Heart left ventricle (tissue), 13 donors: ENCODE results near the gene SLC52A3.

ENCODE experiments used
- POLR2A ChIP-seq, 2 donors: fragments of 450-650 bp; IDR thresholded peaks; one replicate each; pipeline ENCODE4 v1.6.1; 2017; ENCODE audit warnings: antibody characterized with exemption in 2 of 2, mild to moderate bottlenecking in 2 of 2, moderate library complexity in 2 of 2
- TF ChIP-seq, protein P1 (sequence below), 12 donors: fragments of 200-600 bp; sonication (generic) in 4 of 12; IDR thresholded peaks; one replicate each; pipeline versions ENCODE4 v1.5.0 to v1.8.0; 2018 to 2022; ENCODE audit warnings: antibody characterized with exemption in 12 of 12, mild to moderate bottlenecking in 5 of 12
- donor health status: ischemic (EF 13 %, LVEDD 7.1; RV severe dilation, severe dysfunction).
- donor health status: DM: no; HTN: yes; CAD: no.
- donor health status: DM: no; HTN: no; CAD: no.
- donor health status: ischemic (EF 25% LVEDD 6.9; RV normal size, moderate dysfunction).
- donor health status: ischemic (EF 25% LVEDD 5.7; RV mildly dilated, moderate dysfunction).
- donor health status: ischemic (EF 35%, LVEDD 5.7; RV mildly dilated, moderate dysfunction).
- donor health status: nonischemic (EF 11% LVEDD 7.7; RV severe dilation, severe dysfunction).
- donor health status: DM: yes; HTN: yes; CAD: no.
- donor health status: PGD.
- donor health status: ischemic (EF 29% LVEDD 5.4; RV normal size, mild dysfunction).
- donor health status: nonischemic (EF 23%, LVEDD 6.1; RV moderate dilation, normal function).

DNA sequence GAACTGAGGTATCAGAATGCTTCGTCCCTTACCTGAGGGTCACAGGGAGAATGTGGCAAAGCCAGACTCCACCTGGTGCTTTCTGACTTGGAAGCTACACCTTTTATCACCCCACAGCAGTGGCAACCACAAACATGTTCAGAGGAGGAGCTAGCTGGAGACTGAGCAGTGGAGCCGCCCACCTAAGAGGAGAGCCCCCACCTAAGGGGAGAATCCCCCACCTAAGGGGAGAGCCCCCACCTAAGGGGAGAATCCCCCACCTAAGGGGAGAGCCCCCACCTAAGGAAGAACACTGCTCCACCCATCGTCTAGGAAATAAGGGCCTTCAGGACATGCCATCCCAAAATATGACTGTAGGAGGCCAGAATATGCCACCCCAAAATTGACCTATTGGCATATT lies 4.0 kb downstream of the SLC52A3 start:
- TF ChIP-seq, protein P1, sequence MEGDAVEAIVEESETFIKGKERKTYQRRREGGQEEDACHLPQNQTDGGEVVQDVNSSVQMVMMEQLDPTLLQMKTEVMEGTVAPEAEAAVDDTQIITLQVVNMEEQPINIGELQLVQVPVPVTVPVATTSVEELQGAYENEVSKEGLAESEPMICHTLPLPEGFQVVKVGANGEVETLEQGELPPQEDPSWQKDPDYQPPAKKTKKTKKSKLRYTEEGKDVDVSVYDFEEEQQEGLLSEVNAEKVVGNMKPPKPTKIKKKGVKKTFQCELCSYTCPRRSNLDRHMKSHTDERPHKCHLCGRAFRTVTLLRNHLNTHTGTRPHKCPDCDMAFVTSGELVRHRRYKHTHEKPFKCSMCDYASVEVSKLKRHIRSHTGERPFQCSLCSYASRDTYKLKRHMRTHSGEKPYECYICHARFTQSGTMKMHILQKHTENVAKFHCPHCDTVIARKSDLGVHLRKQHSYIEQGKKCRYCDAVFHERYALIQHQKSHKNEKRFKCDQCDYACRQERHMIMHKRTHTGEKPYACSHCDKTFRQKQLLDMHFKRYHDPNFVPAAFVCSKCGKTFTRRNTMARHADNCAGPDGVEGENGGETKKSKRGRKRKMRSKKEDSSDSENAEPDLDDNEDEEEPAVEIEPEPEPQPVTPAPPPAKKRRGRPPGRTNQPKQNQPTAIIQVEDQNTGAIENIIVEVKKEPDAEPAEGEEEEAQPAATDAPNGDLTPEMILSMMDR (IDR thresholded peaks at IDR 0.05): no peak
- TF ChIP-seq POLR2A (IDR thresholded peaks at IDR 0.05): no peak
